ENCODE measurements around the gene DLGAP1. TPM values are rescaled to one million over a fixed set of nuclear protein-coding genes. Genes with fewer than 3 reads are reported as not detected.

Gene DLGAP1
- total and polyA plus RNA-seq, 2 donors (not counting 1 experiment from before 2014, with no cell fraction given) = 0.07 to 0.61 TPM

DNA sequence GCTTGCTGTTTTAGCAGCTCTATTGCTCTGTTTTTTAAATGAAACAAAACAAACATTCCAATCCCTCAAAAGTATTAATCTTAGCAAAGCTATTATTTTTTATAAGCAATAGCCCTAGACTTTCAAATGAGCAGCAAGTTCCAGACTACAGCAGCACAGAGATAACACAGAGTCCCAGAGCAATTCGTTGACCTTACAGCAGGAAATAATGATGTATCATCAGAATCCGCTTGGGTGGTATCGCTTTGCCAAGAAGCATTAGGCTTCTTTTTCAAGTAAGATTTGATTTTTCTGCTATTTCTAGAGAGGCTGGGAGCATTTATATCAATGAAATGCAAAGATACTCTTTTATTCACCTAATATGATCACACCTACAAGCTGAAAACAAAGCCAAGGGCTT, 209.7 kb downstream of the DLGAP1 start:
- Mint-ChIP-seq H3K4me1 (no peaks in the 10 kb centered on the region), H3K27ac (no peak overlapping the region), H3K9me3 (ENCODE audit: insufficient read depth) (peaks cover 3% of the 10 kb centered on the region), H3K4me3 (no peak overlapping the region), H3K27me3 (no peaks in the 10 kb centered on the region)
- ChIA-PET CTCF (no interaction called here), POLR2A (no interaction called here)
- intact Hi-C loops (cut with micrococcal nuclease) = no loop called here
- Histone ChIP-seq H3K4me3 (ENCODE audit: control extremely low read depth in 1 of 5, extremely low read depth in 1 of 5, insufficient read depth in 1 of 5, low read depth in 2 of 5, low read length in 4 of 5) (no peak overlapping the region), H3K36me3 (replicated peaks in 1 of 2; ENCODE audit: control extremely low read depth in 1 of 2, control insufficient read depth in 1 of 2, extremely low read depth in 1 of 2, insufficient read depth in 2 of 2, low read length in 1 of 2) (no peaks in the 10 kb centered on the region), H2AFZ (ENCODE audit: insufficient read depth, low read depth, low read length, poor library complexity, severe bottlenecking) (no peak overlapping the region), H3K4me2 (replicated peaks; ENCODE audit: low read depth, low read length, poor library complexity, severe bottlenecking) (no peak overlapping the region), H3K79me2 (ENCODE audit: control insufficient read depth, insufficient read depth, low read length) (no peaks in the 10 kb centered on the region), H3K4me1 (ENCODE audit: control insufficient read depth in 2 of 2, insufficient read depth in 2 of 2, low read length in 2 of 2) (no peaks in the 10 kb centered on the region), H3K27ac (ENCODE audit: low read length in 2 of 2) (no peak overlapping the region), H3K9ac (ENCODE audit: low read length) (no peak overlapping the region), H4K20me1 (ENCODE audit: control insufficient read depth, insufficient read depth, low read length, poor library complexity, severe bottlenecking) (no peaks in the 10 kb centered on the region), H3K27me3 (replicated peaks in 1 of 4; ENCODE audit: control extremely low read depth in 1 of 4, control insufficient read depth in 3 of 4, insufficient read depth in 4 of 4, low read length in 3 of 4) (no peaks in the 10 kb centered on the region), H3K9me3 (ENCODE audit: control extremely low read depth in 1 of 3, control insufficient read depth in 2 of 3, insufficient read depth in 1 of 3, low read length in 2 of 3) (no peaks in the 10 kb centered on the region)
- WGBS (ENCODE audit: insufficient coverage) = 86% methylated on average over 1 of the region's 3 CpGs
- ATAC-seq (ENCODE audit: low read depth) (no peak), DNase-seq (no peak)
- TF ChIP-seq, protein P1, sequence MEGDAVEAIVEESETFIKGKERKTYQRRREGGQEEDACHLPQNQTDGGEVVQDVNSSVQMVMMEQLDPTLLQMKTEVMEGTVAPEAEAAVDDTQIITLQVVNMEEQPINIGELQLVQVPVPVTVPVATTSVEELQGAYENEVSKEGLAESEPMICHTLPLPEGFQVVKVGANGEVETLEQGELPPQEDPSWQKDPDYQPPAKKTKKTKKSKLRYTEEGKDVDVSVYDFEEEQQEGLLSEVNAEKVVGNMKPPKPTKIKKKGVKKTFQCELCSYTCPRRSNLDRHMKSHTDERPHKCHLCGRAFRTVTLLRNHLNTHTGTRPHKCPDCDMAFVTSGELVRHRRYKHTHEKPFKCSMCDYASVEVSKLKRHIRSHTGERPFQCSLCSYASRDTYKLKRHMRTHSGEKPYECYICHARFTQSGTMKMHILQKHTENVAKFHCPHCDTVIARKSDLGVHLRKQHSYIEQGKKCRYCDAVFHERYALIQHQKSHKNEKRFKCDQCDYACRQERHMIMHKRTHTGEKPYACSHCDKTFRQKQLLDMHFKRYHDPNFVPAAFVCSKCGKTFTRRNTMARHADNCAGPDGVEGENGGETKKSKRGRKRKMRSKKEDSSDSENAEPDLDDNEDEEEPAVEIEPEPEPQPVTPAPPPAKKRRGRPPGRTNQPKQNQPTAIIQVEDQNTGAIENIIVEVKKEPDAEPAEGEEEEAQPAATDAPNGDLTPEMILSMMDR (IDR thresholded peaks at IDR 0.05) = no peak
- no peak for TF ChIP-seq EZH2 (IDR thresholded peaks at IDR 0.05; ENCODE audit: borderline replicate concordance, insufficient read depth, low read depth, low read length, poor library complexity, severe bottlenecking)

DNA sequence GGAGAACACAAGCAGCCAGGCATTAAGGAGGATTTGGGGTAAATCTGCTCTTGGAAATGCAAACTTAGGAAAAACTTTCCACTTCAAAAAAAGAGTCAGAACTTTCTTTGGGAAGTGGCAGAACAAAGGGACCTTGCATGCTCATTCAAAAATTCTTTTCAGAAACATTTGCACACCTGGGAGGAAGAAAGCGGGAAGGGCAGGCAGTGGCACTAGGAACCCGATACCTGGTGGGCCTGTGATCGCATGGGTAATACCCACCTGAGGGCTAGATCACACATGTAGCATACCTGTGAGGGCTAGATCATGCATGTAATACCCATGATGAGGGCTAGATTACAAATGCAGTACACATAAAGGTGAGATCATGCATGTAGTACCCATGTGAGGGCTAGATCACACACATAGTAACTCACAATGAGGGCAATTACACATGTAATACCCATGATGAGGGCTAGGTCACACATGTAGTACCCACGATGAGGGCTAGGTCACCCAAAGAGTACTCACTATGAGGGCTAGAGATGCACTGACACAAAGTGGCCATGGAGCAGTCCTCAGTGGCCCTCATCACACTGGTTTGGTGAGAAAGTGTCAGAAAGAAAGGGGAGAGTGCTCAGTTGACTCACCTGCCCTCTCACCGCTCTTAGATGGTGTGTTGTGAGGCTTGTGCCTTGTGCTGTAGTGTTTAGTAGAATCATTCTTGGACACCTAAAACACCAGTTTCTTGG, 212.5 kb downstream of the DLGAP1 start:
- Histone ChIP-seq H4K20me1 (ENCODE audit: control insufficient read depth, insufficient read depth, low read length, poor library complexity, severe bottlenecking) (no peaks in the 10 kb centered on the region), H3K4me3 (ENCODE audit: control extremely low read depth in 1 of 5, extremely low read depth in 1 of 5, insufficient read depth in 1 of 5, low read depth in 2 of 5, low read length in 4 of 5) (no peak overlapping the region), H3K9ac (ENCODE audit: low read length) (no peak overlapping the region), H3K36me3 (replicated peaks in 1 of 2; ENCODE audit: control extremely low read depth in 1 of 2, control insufficient read depth in 1 of 2, extremely low read depth in 1 of 2, insufficient read depth in 2 of 2, low read length in 1 of 2) (no peaks in the 10 kb centered on the region), H3K79me2 (ENCODE audit: control insufficient read depth, insufficient read depth, low read length) (no peaks in the 10 kb centered on the region), H3K27ac (ENCODE audit: low read length in 2 of 2) (no peak overlapping the region), H3K27me3 (replicated peaks in 1 of 4; ENCODE audit: control extremely low read depth in 1 of 4, control insufficient read depth in 3 of 4, insufficient read depth in 4 of 4, low read length in 3 of 4) (no peaks in the 10 kb centered on the region), H3K4me1 (ENCODE audit: control insufficient read depth in 2 of 2, insufficient read depth in 2 of 2, low read length in 2 of 2) (no peaks in the 10 kb centered on the region), H3K4me2 (replicated peaks; ENCODE audit: low read depth, low read length, poor library complexity, severe bottlenecking) (no peak overlapping the region), H2AFZ (ENCODE audit: insufficient read depth, low read depth, low read length, poor library complexity, severe bottlenecking) (no peak overlapping the region), H3K9me3 (ENCODE audit: control extremely low read depth in 1 of 3, control insufficient read depth in 2 of 3, insufficient read depth in 1 of 3, low read length in 2 of 3) (no peaks in the 10 kb centered on the region)
- no peak for TF ChIP-seq EZH2 (IDR thresholded peaks at IDR 0.05; ENCODE audit: borderline replicate concordance, insufficient read depth, low read depth, low read length, poor library complexity, severe bottlenecking)
- no peak overlapping the region for H3K27ac Mint-ChIP-seq
- ChIA-PET POLR2A (no interaction called here), CTCF (no interaction called here)
- peaks cover 3% of the 10 kb centered on the region for H3K9me3 Mint-ChIP-seq (ENCODE audit: insufficient read depth)
- ATAC-seq (ENCODE audit: low read depth) (no peak), DNase-seq (no peak)
- no peaks in the 10 kb centered on the region for H3K4me1 Mint-ChIP-seq
- intact Hi-C loops (cut with micrococcal nuclease) = no loop called here
- no peak overlapping the region for H3K4me3 Mint-ChIP-seq
- 88% methylated on average over 4 of the region's 5 CpGs for WGBS (ENCODE audit: insufficient coverage)
- no peaks in the 10 kb centered on the region for H3K27me3 Mint-ChIP-seq
